ENCODE measurements around the gene NPIPB8. TPM values are rescaled to one million over a fixed set of nuclear protein-coding genes. Genes with fewer than 3 reads are reported as not detected.
"Not testable (repeated sequence)": the region's sequence is repeated elsewhere in the genome, so short reads cannot be mapped to it uniquely, and the experiment has no call there.

The NPIPB8 gene
- total RNA-seq, 1 experiment from 2014 or later, result not detected

DNA sequence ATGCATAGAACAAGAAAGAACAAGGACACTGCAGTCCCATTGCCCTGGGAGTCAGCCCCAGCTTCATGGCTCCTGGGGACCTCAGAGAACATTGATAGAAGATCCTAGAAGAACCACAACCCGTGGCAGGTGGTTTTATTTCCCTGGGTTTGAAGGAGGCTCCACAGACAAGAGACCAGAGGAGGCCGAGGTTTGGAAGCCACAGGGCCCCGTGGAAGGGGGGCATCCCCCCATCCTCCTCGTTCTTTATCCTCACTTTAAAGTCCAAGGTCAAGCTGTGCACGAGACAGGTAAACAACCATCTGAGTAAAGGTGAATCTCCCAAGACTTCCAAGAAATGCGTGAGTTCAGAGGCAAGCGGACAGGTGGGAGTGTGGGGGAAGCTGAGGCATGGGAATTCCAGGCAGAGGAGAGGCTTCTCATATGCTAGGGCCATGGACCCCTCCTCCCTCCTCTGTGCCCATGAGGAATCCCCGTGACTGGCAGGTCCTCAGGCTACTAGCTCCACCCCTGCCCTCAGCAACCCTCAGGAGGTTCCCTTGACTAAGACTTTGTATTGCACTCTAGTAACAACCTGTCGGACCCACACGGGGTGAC, 27.2 kb upstream of the NPIPB8 start:
- ChIA-PET CTCF (no interaction called here), POLR2A (no interaction called here)
- Histone ChIP-seq H3K36me3 (ENCODE audit: control insufficient read depth, insufficient read depth, low read length) (no peaks in the 10 kb centered on the region), H3K27me3 (ENCODE audit: control insufficient read depth, insufficient read depth, low read length) (no peaks in the 10 kb centered on the region), H3K27ac (ENCODE audit: low read length) (no peak overlapping the region), H3K4me3 (ENCODE audit: low read depth in 2 of 2, low read length in 2 of 2) (no peak overlapping the region), H3K9me3 (ENCODE audit: control insufficient read depth, insufficient read depth, low read depth, low read length) (no peaks in the 10 kb centered on the region), H3K4me1 (ENCODE audit: control insufficient read depth, insufficient read depth, low read length) (no peaks in the 10 kb centered on the region; the same call in 1 of the 2 replicates)
- no peak for ATAC-seq
- TF ChIP-seq, protein P1, sequence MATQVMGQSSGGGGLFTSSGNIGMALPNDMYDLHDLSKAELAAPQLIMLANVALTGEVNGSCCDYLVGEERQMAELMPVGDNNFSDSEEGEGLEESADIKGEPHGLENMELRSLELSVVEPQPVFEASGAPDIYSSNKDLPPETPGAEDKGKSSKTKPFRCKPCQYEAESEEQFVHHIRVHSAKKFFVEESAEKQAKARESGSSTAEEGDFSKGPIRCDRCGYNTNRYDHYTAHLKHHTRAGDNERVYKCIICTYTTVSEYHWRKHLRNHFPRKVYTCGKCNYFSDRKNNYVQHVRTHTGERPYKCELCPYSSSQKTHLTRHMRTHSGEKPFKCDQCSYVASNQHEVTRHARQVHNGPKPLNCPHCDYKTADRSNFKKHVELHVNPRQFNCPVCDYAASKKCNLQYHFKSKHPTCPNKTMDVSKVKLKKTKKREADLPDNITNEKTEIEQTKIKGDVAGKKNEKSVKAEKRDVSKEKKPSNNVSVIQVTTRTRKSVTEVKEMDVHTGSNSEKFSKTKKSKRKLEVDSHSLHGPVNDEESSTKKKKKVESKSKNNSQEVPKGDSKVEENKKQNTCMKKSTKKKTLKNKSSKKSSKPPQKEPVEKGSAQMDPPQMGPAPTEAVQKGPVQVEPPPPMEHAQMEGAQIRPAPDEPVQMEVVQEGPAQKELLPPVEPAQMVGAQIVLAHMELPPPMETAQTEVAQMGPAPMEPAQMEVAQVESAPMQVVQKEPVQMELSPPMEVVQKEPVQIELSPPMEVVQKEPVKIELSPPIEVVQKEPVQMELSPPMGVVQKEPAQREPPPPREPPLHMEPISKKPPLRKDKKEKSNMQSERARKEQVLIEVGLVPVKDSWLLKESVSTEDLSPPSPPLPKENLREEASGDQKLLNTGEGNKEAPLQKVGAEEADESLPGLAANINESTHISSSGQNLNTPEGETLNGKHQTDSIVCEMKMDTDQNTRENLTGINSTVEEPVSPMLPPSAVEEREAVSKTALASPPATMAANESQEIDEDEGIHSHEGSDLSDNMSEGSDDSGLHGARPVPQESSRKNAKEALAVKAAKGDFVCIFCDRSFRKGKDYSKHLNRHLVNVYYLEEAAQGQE (IDR thresholded peaks at IDR 0.05; ENCODE audit: insufficient read depth in 1 of 2, low read depth in 2 of 2, low read length in 1 of 2), result no peak
- TF ChIP-seq POLR2AphosphoS5 (IDR thresholded peaks at IDR 0.05; ENCODE audit: low read depth, low read length) (no peak), TCF7L2 (IDR thresholded peaks at IDR 0.05; ENCODE audit: low read depth, low read length) (no peak), SIN3A (IDR thresholded peaks at IDR 0.05; ENCODE audit: borderline replicate concordance, insufficient read depth, low read depth, low read length) (no peak)
- TF ChIP-seq, protein P2, sequence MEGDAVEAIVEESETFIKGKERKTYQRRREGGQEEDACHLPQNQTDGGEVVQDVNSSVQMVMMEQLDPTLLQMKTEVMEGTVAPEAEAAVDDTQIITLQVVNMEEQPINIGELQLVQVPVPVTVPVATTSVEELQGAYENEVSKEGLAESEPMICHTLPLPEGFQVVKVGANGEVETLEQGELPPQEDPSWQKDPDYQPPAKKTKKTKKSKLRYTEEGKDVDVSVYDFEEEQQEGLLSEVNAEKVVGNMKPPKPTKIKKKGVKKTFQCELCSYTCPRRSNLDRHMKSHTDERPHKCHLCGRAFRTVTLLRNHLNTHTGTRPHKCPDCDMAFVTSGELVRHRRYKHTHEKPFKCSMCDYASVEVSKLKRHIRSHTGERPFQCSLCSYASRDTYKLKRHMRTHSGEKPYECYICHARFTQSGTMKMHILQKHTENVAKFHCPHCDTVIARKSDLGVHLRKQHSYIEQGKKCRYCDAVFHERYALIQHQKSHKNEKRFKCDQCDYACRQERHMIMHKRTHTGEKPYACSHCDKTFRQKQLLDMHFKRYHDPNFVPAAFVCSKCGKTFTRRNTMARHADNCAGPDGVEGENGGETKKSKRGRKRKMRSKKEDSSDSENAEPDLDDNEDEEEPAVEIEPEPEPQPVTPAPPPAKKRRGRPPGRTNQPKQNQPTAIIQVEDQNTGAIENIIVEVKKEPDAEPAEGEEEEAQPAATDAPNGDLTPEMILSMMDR (IDR thresholded peaks at IDR 0.05), result no peak
- in situ Hi-C loops (cut with HindIII; ENCODE audit: low pct_unique_long_range_greater_than_20kb, low sequenced_read_pairs) (no loop called here), intact Hi-C loops (cut with micrococcal nuclease; ENCODE audit: unreplicated experiment) (no loop called here)
- no TSS peak for BruUV-seq (replicated peaks)
- no peak for DNase-seq (ENCODE audit: low read depth, low spot score)

DNA sequence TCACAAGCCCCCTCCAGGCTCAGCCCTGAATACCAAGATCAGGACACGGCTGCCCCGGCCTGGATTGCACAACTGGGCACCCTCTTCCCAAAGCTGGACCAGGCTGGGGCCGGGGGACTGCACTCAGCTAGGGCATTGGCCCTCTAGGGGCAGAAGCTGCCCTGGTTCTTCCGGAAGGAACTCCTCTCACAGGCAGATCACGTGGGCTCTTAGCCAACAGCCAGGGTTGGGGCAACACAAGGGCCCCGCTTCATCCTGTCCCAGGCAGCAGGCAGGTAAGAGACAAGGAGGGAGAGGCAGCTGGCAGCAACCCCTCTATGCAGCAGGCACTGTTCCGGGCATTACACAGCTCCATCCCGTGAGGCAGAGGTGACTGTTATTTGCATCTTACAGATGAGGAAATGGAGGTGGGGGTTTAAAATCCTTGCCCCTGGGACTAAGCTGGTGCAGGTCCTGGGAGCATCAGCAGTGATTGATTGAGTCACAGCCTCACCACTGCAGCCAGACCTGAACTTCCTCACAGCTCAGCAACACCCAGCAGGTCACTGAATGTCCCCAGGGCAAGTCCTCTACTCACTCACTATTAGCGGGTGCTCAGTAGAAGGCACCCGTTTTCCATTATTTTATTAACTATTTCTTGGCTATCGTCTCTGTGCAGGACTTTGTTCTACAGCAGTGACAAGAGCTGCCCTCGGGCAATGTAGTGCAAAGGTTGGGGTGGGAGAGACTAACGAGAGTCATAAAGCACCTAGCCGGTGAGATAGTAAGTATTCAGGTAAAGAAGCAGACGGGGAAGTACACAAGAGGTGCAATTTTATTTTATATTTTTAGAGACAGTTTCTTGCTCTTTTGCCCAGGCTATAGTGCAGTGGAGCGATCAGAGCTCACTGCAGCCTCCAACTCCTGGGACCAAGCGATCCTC, 25.2 kb upstream of the NPIPB8 start:
- intact Hi-C loops (cut with micrococcal nuclease; ENCODE audit: unreplicated experiment); CTCF ChIA-PET: not testable (repeated sequence)

DNA sequence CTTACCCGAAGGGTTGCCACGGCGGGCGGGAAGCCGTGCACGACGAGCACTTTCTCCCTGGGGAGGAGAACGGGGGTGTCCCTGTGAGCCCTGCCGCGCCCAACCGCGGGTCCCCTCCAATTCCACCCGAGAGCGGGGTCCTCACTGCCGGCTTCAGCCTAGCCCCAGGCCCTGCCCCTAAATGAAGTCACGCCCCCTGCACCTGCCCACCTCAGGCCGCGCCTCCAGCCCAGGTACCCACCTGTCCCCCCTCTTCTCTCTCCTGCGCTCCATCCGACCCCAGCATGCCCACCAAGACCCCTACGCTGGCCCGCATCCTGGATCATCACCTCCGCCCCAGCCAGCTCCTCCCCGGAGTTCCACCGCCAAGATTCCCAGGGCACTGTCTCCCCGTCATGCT, 24.0 kb upstream of the NPIPB8 start:
- POLR2A ChIA-PET; H3K36me3 ChIP-seq (ENCODE audit: control insufficient read depth, insufficient read depth, low read length); H3K4me3 ChIP-seq (ENCODE audit: low read depth in 2 of 2, low read length in 2 of 2); H3K27ac ChIP-seq (ENCODE audit: low read length); H3K4me1 ChIP-seq (ENCODE audit: control insufficient read depth, insufficient read depth, low read length); in situ Hi-C loops (cut with HindIII; ENCODE audit: low pct_unique_long_range_greater_than_20kb, low sequenced_read_pairs); H3K9me3 ChIP-seq (ENCODE audit: control insufficient read depth, insufficient read depth, low read depth, low read length); BruUV-seq (replicated peaks); ATAC-seq; DNase-seq (ENCODE audit: low read depth, low spot score); H3K27me3 ChIP-seq (ENCODE audit: control insufficient read depth, insufficient read depth, low read length); intact Hi-C loops (cut with micrococcal nuclease; ENCODE audit: unreplicated experiment); CTCF ChIA-PET: not testable (repeated sequence)

More for the DNA sequence above, 25.2 kb upstream of the NPIPB8 start:
- H3K27me3 ChIP-seq (ENCODE audit: control insufficient read depth, insufficient read depth, low read length); H3K9me3 ChIP-seq (ENCODE audit: control insufficient read depth, insufficient read depth, low read depth, low read length); BruUV-seq (replicated peaks); H3K36me3 ChIP-seq (ENCODE audit: control insufficient read depth, insufficient read depth, low read length); H3K4me1 ChIP-seq (ENCODE audit: control insufficient read depth, insufficient read depth, low read length); DNase-seq (ENCODE audit: low read depth, low spot score); POLR2A ChIA-PET; in situ Hi-C loops (cut with HindIII; ENCODE audit: low pct_unique_long_range_greater_than_20kb, low sequenced_read_pairs); H3K27ac ChIP-seq (ENCODE audit: low read length); H3K4me3 ChIP-seq (ENCODE audit: low read depth in 2 of 2, low read length in 2 of 2): not testable (repeated sequence)
- ATAC-seq, result peak; percentile 54

DNA sequence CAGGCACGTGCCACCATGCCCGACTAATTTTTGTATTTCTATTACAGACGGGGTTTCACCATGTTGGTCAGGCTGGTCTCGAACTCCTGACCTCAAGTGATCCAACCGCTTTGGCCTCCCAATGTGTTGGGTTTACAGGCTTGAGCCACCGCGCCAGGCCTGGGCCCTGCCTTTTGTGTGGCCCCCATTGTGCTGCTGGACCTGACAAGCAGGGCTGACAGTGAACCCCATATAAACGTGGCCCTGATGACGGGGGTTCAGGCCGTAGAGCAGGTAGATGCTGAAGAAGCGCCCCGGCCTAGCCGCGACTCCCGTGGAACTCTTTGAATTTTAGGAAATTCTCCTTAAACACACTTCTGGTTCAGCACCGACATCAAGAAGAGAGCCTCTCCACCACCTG, 23.3 kb upstream of the NPIPB8 start:
- H3K4me3 ChIP-seq (ENCODE audit: low read depth in 2 of 2, low read length in 2 of 2); BruUV-seq (replicated peaks); H3K27me3 ChIP-seq (ENCODE audit: control insufficient read depth, insufficient read depth, low read length); in situ Hi-C loops (cut with HindIII; ENCODE audit: low pct_unique_long_range_greater_than_20kb, low sequenced_read_pairs); H3K9me3 ChIP-seq (ENCODE audit: control insufficient read depth, insufficient read depth, low read depth, low read length); H3K36me3 ChIP-seq (ENCODE audit: control insufficient read depth, insufficient read depth, low read length); intact Hi-C loops (cut with micrococcal nuclease; ENCODE audit: unreplicated experiment); DNase-seq (ENCODE audit: low read depth, low spot score); POLR2A ChIA-PET; H3K4me1 ChIP-seq (ENCODE audit: control insufficient read depth, insufficient read depth, low read length); H3K27ac ChIP-seq (ENCODE audit: low read length); ATAC-seq; CTCF ChIA-PET: not testable (repeated sequence)
